ENCODE measurements around the gene BCORL1.

Gene BCORL1

GRCh38 chrX:129982300-129983251 lies at the start of gene BCORL1:
Gene BCORL1, plus strand, starts transcription at chrX:129982635. Its CDS starts 22,597 bp downstream, at chrX:130005232.
- DNase-seq (ENCODE audit: low read depth), result peak; percentile 80

- no peak for DNase-seq (ENCODE audit: low read depth)
Measured at GRCh38 chrX:129932821-129933321, 49.6 kb upstream of the BCORL1 start.

- no peak for DNase-seq (ENCODE audit: low read depth)
Measured at GRCh38 chrX:129933700-129934099, 48.7 kb upstream of the BCORL1 start.

GRCh38 chrX:129934461-129934860 lies 48.0 kb upstream of the BCORL1 start:
- no peak for DNase-seq (ENCODE audit: low read depth)

GRCh38 chrX:129934952-129935351 lies 47.5 kb upstream of the BCORL1 start:
- no peak for DNase-seq (ENCODE audit: low read depth)

GRCh38 chrX:129938081-129938480 lies 44.4 kb upstream of the BCORL1 start:
- no peak for DNase-seq (ENCODE audit: low read depth)

- DNase-seq (ENCODE audit: low read depth), result no peak
Measured at GRCh38 chrX:129939986-129940385, 42.4 kb upstream of the BCORL1 start.

GRCh38 chrX:129940721-129941120 lies 41.7 kb upstream of the BCORL1 start:
- DNase-seq (ENCODE audit: low read depth), result no peak

- no peak for DNase-seq (ENCODE audit: low read depth)
Measured at GRCh38 chrX:129945131-129945530, 37.3 kb upstream of the BCORL1 start.

- DNase-seq (ENCODE audit: low read depth), result no peak
Measured at GRCh38 chrX:129953334-129953648, 29.1 kb upstream of the BCORL1 start.

- DNase-seq (ENCODE audit: low read depth), result no peak
Measured at GRCh38 chrX:129953881-129954280, 28.6 kb upstream of the BCORL1 start.

- DNase-seq (ENCODE audit: low read depth), result no peak
Measured at GRCh38 chrX:129954804-129955203, 27.6 kb upstream of the BCORL1 start.

- no peak for DNase-seq (ENCODE audit: low read depth)
Measured at GRCh38 chrX:129955682-129956081, 26.8 kb upstream of the BCORL1 start.

- DNase-seq (ENCODE audit: low read depth), result no peak
Measured at GRCh38 chrX:129956145-129956544, 26.3 kb upstream of the BCORL1 start.

- DNase-seq (ENCODE audit: low read depth), result no peak
Measured at GRCh38 chrX:129956765-129957164, 25.7 kb upstream of the BCORL1 start.

- peak; percentile 33 for DNase-seq (ENCODE audit: low read depth)
Measured at GRCh38 chrX:129957241-129958082, 25.0 kb upstream of the BCORL1 start.

- no peak for DNase-seq (ENCODE audit: low read depth)
Measured at GRCh38 chrX:129958083-129958465, 24.4 kb upstream of the BCORL1 start.

GRCh38 chrX:129958814-129959492 lies 23.5 kb upstream of the BCORL1 start:
- no peak for DNase-seq (ENCODE audit: low read depth)

- no peak for DNase-seq (ENCODE audit: low read depth)
Measured at GRCh38 chrX:129959493-129959832, 23.0 kb upstream of the BCORL1 start.

- peak; percentile 49 for DNase-seq (ENCODE audit: low read depth)
Measured at GRCh38 chrX:129961180-129962083, 21.0 kb upstream of the BCORL1 start.

- no peak for DNase-seq (ENCODE audit: low read depth)
Measured at GRCh38 chrX:129963729-129964128, 18.7 kb upstream of the BCORL1 start.
